Subcutaneous abdominal adipose tissue (tissue), 5 donors: ENCODE measurements around the gene STATH.
"Not testable (repeated sequence)": the region's sequence is repeated elsewhere in the genome, so short reads cannot be mapped to it uniquely, and the experiment has no call there.

Experiments
- H3K27ac ChIP-seq: one replicate; pipeline ENCODE4 v1.7.0; 2013; ENCODE audit warnings: low read depth, mild to moderate bottlenecking, inconsistent platforms, low read length, moderate library complexity
- H3K27me3 ChIP-seq, 5 donors: one replicate each; pipeline ENCODE4 v1.7.0; 2013; ENCODE audit warnings: low read length in 5 of 5, inconsistent platforms in 1 of 5; ENCODE audit not compliant: control insufficient read depth in 5 of 5, insufficient read depth in 4 of 5
- H3K36me3 ChIP-seq, 5 donors: one replicate each; pipeline ENCODE4 v1.7.0; 2013; ENCODE audit warnings: low read length in 5 of 5; ENCODE audit not compliant: control insufficient read depth in 5 of 5, insufficient read depth in 5 of 5
- H3K4me1 ChIP-seq, 5 donors: one replicate each; pipeline ENCODE4 v1.7.0; 2013; ENCODE audit warnings: low read length in 5 of 5, mild to moderate bottlenecking in 3 of 5, moderate library complexity in 1 of 5; ENCODE audit not compliant: control insufficient read depth in 5 of 5, insufficient read depth in 5 of 5
- H3K4me3 ChIP-seq, 5 donors: one replicate each; pipeline ENCODE4 v1.7.0; 2013; ENCODE audit warnings: low read length in 5 of 5, low read depth in 1 of 5
- H3K9ac ChIP-seq, 5 donors: one replicate each; pipeline ENCODE4 v1.7.0; 2013; ENCODE audit warnings: low read length in 5 of 5, mild to moderate bottlenecking in 4 of 5, moderate library complexity in 3 of 5
- H3K9me3 ChIP-seq, 5 donors: one replicate each; pipeline ENCODE4 v1.7.0; 2013; ENCODE audit warnings: low read length in 5 of 5; ENCODE audit not compliant: control insufficient read depth in 5 of 5
- donor health status: healthy.
- donor health status: healthy.
- donor health status: healthy.
- donor health status: healthy.
- donor health status: healthy.

STATH gene

GRCh38 chr4:69994782-69995181, 984 bp upstream of the STATH start:
- Histone ChIP-seq H3K36me3 (no peaks in the 10 kb centered on the region), H3K27ac (no peak overlapping the region), H3K9me3 (no peaks in the 10 kb centered on the region), H3K4me3 (no peak overlapping the region), H3K27me3 (no peaks in the 10 kb centered on the region), H3K9ac (no peak overlapping the region), H3K4me1 (peaks cover 0 to 2% (median 0%) of the 10 kb centered on the region in 5 donors)

GRCh38 chr4:69999420-69999819, 3.7 kb downstream of the STATH start:
- Histone ChIP-seq H3K9me3 (no peaks in the 10 kb centered on the region), H3K4me3 (no peak overlapping the region), H3K27me3 (no peaks in the 10 kb centered on the region), H3K4me1 (peaks cover 0 to 2% (median 0%) of the 10 kb centered on the region in 5 donors), H3K9ac (no peak overlapping the region), H3K27ac (no peak overlapping the region), H3K36me3 (no peaks in the 10 kb centered on the region)

DNA sequence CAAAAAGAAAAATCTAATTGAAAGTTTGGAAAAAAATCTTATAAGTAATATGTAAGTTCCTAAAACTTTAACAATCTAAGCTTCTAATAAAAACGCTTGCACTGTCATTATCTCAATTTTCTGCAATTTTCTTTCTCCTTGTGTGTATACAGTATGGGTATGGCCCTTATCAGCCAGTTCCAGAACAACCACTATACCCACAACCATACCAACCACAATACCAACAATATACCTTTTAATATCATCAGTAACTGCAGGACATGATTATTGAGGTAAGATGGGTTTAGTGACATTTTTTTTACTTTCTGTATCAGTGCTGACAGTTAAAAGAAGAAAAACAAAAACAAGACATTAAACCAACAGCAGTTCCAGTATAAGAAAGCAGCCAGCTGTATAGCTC, 4.9 kb downstream of the STATH start:
- peaks cover 0 to 2% (median 0%) of the 10 kb centered on the region in 5 donors for H3K4me1 ChIP-seq
- no peak overlapping the region for H3K4me3 ChIP-seq
- no peaks in the 10 kb centered on the region for H3K36me3 ChIP-seq
- no peaks in the 10 kb centered on the region for H3K9me3 ChIP-seq
- no peaks in the 10 kb centered on the region for H3K27me3 ChIP-seq
- H3K9ac ChIP-seq, result no peak overlapping the region
- H3K27ac ChIP-seq, result no peak overlapping the region

DNA sequence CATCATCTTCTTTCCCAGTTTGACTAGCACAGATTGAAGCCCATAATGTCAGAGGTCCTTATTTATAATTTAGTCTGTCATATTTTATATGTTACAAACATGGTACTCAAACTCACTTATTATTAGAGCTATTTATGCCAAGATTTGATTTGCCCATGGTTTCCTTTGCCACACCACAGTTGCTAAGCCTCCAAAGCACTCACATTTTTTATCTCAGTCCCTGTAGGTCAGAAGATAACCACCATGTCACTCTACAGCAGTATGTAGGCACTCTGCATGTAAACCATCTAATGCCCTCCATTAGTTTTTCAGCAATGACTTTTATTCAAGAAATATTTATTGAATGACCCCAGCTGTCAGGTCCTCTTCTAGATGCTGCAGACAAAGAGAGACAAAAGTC, 6.7 kb downstream of the STATH start:
- Histone ChIP-seq H3K36me3 (no peaks in the 10 kb centered on the region), H3K27me3 (no peaks in the 10 kb centered on the region), H3K4me3 (no peak overlapping the region), H3K9ac (no peak overlapping the region), H3K27ac (no peak overlapping the region), H3K9me3 (no peaks in the 10 kb centered on the region), H3K4me1 (peaks cover 0 to 2% (median 0%) of the 10 kb centered on the region in 5 donors)

DNA sequence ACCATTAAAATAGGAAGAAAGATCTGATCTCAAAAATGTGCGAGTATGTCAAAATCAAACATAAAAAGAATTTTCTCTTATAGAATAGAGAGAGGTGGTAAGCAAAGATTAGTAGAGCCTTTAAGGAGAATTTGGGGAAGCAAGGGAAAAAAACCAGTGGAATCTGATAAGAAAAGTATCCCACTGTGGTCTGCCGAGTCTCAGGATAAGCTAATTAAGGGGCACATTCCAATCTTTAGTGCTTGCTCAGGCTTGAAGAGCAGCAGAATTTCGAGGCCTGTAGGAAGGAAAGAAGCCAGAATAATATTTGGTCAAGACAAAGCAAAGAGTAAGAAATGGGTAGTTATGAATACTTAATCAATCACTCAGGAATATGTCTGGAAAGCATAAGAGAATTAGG, 13.0 kb downstream of the STATH start:
- Histone ChIP-seq H3K27me3 (no peaks in the 10 kb centered on the region), H3K27ac (no peak overlapping the region), H3K36me3 (no peaks in the 10 kb centered on the region), H3K4me1 (no peaks in the 10 kb centered on the region), H3K9me3 (peaks cover 0 to 2% (median 0%) of the 10 kb centered on the region in 5 donors), H3K4me3 (no peak overlapping the region), H3K9ac (no peak overlapping the region)

DNA sequence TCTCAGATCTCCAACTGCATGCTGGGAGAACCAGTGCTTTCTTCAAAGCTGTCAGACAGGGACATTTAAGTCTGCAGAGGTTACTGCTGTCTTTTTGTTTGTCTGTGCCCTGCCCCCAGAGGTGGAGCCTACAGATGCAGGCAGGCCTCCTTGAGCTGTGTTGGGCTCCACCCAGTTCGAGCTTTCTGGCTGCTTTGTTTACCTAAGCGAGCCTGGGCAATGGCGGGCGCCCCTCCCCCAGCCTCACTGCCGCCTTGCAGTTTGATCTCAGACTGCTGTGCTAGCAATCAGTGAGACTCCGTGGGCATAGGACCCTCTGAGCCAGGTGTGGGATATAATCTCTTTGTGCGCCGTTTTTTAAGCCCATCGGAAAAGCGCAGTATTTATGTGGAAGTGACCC, 23.2 kb downstream of the STATH start:
- H3K27ac ChIP-seq, H3K27me3 ChIP-seq, H3K4me1 ChIP-seq, H3K9ac ChIP-seq, H3K9me3 ChIP-seq, H3K36me3 ChIP-seq, H3K4me3 ChIP-seq: not testable (repeated sequence)

DNA sequence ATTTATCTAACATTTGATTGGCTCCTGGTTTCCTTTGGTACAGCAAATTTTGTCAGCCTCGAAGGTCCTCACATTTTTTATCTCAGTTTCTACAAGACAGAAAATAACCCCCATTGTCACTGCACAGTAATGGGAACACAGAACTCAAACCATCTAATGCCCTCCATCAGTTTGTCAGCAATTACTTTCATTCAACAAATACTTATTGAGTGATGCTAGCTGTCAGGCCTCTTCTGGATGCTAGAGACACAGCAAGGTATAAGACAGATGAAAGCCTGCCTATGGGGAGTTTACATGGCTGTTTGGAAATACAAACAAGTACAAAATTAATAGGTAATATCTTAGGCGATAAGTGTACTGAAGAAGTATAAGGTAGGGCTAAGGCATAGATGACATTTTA, 27.5 kb downstream of the STATH start:
- H3K27ac ChIP-seq, result no peak overlapping the region
- no peaks in the 10 kb centered on the region for H3K27me3 ChIP-seq
- H3K9ac ChIP-seq, result no peak overlapping the region
- no peaks in the 10 kb centered on the region for H3K4me1 ChIP-seq
- H3K9me3 ChIP-seq, result no peaks in the 10 kb centered on the region
- H3K36me3 ChIP-seq, result no peaks in the 10 kb centered on the region
- no peak overlapping the region for H3K4me3 ChIP-seq

DNA sequence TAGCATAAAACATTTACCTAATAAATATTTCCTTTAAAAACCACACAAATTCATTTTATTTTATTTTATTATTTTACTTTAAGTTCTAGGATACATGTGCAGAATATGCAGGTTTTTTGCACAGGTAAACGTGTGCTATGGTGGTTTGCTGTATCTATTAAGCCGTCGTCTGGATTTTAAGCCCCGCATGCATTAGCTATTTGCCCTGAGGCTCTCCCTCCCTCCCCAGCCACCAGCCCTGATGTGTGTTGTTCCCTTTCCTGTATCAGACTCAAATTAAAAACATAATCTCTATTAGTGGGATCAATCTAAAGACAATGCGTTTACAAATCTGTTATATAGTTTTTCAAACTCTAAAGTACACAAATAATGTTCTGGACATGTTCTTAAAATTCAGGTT, 31.2 kb downstream of the STATH start:
- no peaks in the 10 kb centered on the region for H3K36me3 ChIP-seq
- H3K9me3 ChIP-seq, result no peaks in the 10 kb centered on the region
- H3K4me1 ChIP-seq, result no peaks in the 10 kb centered on the region
- H3K4me3 ChIP-seq, result no peak overlapping the region
- H3K9ac ChIP-seq, result no peak overlapping the region
- H3K27me3 ChIP-seq, result no peaks in the 10 kb centered on the region
- H3K27ac ChIP-seq, result no peak overlapping the region

GRCh38 chr4:70028159-70028558, 32.4 kb downstream of the STATH start, which contains the start of gene HTN3:
TSS of gene HTN3 (plus strand) at chr4:70028459. CDS start at chr4:70030741, 2,282 bp downstream.
- H3K27ac ChIP-seq, H3K27me3 ChIP-seq, H3K4me3 ChIP-seq, H3K9me3 ChIP-seq, H3K9ac ChIP-seq, H3K36me3 ChIP-seq, H3K4me1 ChIP-seq: not testable (repeated sequence)

- not testable (repeated sequence) for H3K36me3 ChIP-seq, H3K27ac ChIP-seq, H3K27me3 ChIP-seq, H3K4me3 ChIP-seq, H3K4me1 ChIP-seq, H3K9ac ChIP-seq
- peaks cover 0 to 12% (median 4%) of the 10 kb centered on the region in 5 donors for H3K9me3 ChIP-seq
Observed at GRCh38 chr4:70037559-70037958, 41.8 kb downstream of the STATH start.

DNA sequence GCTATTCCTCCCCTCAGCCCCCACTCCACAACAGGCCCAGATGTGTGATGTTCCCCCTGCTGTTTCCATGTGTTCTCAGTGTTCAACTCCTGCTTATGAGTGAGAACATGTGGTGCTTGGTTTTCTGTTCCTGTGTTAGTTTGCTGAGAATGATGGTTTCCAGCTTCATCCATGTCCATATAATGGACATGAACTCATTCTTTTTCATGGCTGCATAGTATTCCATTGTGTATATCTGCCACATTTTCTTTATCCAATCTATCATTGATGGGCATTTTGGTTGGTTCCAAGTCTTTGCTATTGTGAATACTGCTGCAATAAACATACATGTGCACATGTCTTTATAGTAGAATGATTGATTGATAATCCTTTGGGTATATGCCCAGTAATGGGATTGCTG, 44.2 kb downstream of the STATH start:
- not testable (repeated sequence) for H3K27ac ChIP-seq, H3K4me3 ChIP-seq, H3K27me3 ChIP-seq, H3K36me3 ChIP-seq, H3K9ac ChIP-seq, H3K4me1 ChIP-seq
- H3K9me3 ChIP-seq, result peaks cover 0 to 12% (median 4%) of the 10 kb centered on the region in 5 donors
